ENCODE results near the gene PDLIM7.

The PDLIM7 gene

GRCh38 chr5:177523711-177524538 is 26.5 kb upstream of the PDLIM7 start:
- DNase-seq = no peak

DNA sequence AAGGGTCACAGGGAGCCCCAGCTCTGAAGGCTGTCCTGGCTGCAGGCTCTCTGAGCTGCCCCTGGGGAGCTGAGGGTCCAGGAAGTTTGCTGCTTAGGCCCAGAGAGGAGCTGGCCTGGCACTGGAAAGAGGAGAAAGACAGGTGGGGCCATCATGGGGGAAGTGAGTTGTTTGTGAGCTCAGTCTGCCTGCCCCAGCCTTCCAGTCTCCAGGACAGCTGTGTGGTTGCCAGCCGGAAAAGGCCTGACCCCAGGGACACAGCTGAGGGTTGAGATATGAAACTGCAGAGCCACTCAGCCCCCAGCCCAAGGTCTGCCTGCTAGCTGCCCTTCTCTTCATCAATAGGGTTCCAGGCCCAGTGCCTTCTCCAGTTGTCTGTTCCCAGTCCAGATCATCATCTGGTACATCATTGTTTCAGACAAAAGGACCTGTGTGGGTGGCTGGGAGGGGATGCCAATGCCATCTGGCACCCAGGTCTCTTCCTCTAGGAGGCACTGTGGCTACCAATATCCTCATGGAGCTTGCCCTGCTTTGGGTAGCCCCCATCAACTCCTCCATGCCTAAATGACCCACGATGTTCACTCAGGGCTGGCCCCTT is 23.6 kb upstream of the PDLIM7 start:
- DNase-seq = no peak

DNA sequence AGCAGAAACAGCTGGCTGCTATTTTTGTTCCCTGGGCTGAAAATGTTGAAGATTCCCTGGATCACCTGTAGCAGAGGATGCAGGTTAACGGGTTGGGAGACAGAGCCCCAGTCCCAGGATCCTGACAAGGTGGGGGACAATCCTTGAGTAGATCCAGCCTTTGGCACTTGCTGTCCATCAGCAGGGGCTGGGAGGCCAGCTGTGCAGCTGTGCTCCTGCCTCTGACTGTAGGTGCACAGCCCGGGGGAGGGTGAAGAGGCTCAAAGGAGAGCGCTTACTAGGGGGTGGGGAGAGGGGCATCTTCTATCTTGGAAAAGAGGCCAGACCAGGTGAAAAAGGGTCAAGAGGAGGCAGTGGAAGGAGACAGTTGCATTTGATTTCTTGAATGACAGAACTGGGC is 22.9 kb upstream of the PDLIM7 start:
- no peak for DNase-seq

DNA sequence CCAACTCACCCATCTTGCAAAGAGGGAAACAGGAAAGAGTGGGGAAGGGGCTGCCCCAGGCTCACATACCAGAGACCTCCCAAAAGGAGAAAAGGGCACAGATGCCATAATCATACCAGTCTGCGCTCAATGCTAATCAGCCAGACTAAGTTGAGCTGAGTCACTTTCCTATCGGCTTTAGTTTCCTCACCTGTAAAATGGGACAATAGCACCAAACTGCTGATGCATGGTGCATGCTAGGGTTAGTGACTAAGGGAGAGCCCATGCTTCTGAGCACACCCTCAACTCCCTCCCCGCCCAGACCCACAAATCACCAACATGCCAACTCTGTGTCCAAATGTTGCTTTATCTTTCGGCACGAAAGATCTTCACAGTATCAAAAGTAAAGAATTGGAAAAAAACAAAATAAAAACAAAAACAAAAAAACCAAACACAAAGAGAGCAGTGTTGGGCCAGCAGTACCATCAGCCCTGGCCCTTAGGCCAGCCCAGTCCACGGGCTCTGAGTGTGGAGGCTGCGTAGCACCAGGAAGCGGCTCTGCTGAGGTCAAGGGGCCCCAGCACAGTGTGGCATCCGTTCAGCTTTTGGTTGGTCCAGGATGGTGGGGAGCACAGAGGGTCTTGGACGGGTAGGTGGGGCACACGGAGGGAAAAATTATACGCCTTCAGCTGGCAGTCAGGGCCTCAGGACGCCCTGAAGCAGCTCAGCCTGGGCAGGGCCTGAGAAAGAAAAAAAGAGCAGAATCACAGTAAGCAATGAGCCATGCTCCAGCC is 22.2 kb upstream of the PDLIM7 start:
- DNase-seq = no peak

DNA sequence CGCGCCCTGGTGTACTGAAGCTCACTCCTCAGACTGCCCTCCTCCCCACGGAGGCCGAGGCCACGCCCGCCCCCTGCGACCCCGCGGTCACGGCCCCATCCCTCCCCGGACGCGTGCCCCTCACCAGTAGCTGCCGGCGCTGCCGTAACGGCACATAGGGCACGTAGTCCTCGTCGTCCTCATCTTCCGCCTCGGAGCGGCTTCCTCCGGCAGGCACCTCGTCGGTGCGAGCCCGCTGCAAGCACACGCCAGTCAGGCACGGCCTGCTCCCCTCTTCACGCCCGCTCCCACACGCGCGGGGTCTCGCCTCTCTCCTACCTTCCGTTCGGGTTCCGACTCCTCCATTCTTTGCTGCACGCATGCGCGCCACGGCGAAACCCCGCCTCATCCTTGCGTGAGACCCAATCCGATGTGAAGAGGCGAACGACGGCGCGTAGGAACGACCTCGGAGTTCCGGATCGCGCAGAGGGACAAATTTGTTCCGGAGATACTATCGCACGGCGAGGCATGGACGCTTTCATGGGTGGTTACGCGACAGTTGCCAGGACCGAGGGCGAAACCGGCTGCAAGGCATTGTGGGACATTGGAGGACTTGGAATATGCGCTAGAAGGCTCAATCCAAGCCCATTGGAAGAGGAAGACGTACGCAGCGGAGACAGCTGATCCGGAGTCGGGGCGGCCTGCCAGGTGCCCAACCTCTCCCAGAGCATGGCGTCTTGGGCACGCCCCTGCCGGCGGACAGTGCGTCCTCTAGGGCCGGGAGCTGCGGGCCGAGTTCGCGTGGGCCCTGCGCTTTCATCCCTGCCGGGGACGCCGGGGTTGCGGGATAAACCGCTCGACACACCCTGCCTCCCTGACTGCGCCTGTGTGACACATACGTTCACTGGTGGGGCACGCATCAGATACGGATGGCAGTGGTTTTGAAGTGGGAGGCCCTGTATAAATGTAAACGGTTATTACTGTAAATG is 19.5 kb upstream of the PDLIM7 start, which contains the start of gene DDX41:
Gene DDX41, minus strand, starts transcription at position 361 of the 968 bp plus-strand sequence. Its CDS starts 16 bp downstream, at position 345.
- peak; percentile 94 to 95 for DNase-seq

DNA sequence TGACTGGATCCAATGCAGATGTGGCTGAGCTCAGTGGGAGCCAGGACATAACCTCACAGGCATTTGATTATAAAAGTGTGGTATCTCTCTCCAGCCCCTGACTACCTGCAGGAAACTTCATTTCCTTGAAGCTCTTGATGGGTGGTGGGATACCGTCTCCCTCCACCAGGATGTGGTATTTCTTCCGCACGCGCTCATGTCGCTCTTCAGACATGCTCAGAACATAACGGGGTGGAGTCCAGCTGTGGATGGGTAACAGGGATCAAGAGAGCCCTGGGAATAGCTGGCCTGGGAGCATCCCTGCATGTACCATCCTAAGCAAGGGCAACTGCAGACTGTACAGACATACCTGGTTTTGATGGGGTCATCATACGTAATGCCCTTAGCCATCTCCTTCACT is 18.2 kb upstream of the PDLIM7 start:
- no peak for DNase-seq

DNA sequence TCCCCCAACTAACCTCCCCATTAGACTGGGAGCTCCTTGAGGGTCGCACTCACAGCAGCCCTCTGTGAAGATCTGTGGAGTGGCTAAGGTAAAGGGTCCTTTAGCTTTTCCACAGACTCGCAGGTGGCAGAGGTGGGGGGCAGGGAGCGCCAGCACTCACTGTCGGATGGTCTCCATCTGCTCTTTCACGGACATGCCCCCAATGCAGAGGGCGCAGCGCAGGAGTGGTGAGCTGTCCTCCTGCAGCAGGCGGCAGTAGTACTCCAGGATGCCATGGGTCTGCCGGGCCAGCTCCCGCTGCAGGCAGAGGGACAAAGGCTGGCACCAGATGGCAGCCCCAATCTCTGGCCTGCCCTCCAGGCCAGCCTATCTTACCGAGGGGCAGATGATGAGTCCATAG is 17.1 kb upstream of the PDLIM7 start:
- DNase-seq = no peak

GRCh38 chr5:177513500-177513899 is 16.1 kb upstream of the PDLIM7 start:
- DNase-seq = no peak

DNA sequence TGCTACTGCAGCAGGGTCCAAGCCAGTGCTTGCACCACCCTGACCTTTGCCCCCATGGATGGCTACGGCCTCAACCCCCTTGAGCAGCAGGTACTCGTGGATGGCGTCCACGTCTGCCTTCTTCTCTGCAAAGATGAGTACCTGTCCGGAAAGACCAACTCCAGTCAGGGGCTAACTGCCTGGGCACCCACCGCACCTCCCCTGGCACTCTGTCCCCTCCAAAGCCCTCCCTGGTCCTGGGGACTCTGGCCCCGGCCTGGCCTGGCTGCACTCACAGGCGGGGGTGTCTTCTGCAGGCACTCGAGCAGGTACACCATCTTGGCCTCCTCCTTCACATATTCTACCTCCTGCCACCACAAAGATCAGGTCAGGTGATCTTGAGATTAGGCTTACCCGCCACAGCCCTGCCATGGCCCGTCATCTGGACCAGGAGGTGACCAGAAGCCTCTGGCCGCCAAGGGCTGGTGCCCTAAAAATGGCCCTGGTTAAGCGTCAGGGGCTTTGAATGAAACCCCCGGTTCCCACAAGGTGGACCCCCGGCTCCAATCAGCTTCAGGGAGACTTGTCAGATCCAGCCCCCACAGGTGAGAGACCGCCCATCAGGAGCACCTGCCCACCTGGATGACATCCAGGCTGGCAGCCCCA is 15.5 kb upstream of the PDLIM7 start:
- no peak for DNase-seq

DNA sequence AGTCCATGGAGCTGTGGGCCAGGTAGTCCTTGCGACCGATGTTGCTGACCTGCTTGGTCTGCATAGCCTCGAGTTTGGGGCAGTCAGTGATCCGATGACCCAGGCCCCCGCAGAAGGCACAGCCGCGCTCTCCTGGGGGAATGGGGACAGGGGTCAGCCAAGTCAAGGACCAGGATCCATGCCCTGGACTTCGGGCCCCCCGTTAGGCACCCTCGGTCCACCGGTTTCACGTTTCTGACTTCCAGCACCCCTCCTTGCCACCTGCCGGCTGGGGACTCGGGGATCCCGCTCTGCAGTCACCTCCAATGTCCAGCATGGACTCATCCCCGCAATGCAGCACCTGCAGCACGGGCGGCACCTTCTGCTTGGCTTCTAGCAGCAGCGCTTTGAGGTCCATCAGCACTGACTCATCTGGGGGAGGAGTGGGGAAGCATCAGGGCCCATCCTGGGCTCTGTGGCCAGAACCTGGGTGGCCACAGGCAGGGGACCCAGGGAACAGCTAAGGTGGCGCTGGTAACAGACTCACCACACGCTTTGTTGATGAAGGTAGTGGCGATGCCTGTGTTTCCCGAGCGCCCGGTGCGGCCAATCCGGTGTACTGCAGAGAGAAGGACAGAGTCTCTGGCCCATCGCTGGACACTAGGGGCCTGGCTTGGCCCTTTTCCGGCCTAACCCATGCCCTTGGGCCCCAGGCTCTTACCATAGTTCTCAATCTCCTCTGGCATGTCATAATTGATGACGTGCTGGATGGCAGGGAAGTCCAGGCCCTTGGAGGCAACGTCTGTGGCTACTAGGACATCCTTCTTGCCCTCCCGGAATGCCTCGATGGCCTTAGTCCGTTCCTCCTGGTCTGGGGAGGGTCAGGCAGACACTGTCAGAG is 14.6 kb upstream of the PDLIM7 start:
- DNase-seq = no peak

- DNase-seq = no peak
Measured at GRCh38 chr5:177511181-177511580, 13.8 kb upstream of the PDLIM7 start.

DNA sequence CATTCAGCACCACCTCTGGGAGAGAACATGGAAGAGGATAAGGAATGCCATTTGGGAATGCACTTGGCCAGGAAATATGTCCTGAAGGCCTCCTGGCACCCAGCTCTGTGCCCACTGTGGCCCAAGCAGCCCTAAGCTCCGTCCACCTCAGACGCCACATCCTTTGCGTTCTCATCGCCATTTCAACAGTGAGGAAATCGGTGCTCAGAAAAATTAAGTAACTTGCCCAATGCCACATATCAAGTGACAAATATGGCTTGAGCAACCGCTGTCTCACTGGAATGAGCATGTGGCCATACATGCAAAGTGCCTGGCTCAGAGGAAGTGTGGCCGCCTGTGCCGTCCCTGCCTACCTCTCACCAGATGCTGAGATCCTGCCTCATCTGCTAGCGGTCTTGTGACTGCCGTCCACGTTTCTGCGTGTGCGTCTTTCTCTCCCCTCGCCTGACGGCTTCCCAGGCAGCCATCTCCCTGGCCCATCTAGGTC is 13.2 kb upstream of the PDLIM7 start:
- no peak for DNase-seq

GRCh38 chr5:177509991-177510566 is 12.7 kb upstream of the PDLIM7 start:
- DNase-seq = no peak

DNA sequence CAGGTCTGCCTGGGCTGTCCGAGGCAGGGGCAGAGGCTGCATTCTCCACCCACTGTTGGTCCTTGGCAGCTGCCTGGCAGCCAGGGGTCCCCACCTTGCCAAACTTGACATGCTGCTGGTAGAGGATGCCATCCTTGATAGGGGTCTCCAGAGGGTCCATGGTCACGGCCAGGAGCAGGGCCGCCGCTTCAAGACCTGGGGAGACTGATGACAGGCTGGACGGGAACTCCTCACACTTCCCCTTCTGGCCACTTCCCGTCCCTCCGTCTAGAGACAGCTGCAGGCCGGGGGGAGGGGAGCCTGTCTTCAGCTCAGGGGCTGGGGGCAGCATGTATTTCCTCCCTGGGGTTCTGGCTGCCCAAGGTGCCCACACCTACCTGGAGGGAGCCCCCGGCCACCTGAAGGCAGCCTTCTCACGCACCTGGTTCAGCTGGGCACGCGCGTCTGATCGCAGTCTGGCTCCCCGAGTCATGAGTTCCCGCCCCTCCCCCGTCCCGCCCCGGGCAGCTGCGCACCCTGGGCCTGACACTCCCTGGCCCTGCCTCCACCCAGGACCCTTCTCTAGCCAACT is 12.1 kb upstream of the PDLIM7 start, which contains the start of gene DOK3:
Gene DOK3, minus strand, starts transcription at position 446 of the 571 bp plus-strand sequence. Its CDS starts 286 bp downstream, at position 160.
- DNase-seq = no peak

DNA sequence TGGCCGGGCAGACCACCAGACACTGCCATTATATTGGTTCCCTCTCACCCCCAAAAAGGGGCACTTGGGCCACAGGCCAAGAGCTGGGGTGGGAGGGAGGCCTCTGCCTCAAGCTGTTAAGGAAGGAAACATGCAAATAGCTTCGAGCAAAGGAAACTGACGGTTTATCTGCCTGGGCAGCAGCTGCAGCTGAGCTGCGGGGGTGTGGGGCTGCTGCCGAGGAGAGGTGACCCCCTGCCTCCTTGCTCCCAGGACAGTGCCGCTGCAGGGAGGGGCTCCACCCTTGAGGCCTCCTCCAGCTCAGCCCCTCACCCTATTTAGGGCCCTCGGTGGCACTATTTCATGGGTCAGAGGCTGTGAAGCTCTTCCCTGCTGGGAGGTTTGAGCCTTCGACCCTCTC is 11.4 kb upstream of the PDLIM7 start:
- DNase-seq = no peak

DNA sequence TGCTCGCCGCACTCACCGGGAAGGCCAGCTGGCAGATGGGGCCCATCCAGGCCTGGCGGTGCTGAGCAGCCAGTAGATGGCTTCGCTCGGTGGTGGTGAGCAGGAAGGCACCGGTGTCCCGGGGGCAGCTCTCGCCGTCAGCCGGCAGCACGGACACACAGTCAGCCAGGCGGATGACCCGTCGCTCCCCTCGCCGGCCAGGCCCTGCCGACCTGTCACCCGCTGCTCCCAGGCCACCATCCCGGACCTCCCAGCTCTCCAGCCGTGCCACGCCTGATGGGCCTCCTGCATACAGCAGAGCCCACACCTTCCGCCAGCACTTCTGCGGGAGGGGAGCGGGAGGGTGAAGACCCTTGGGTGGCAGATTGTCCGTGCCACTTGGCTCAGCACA is 10.8 kb upstream of the PDLIM7 start:
- DNase-seq = no peak

DNA sequence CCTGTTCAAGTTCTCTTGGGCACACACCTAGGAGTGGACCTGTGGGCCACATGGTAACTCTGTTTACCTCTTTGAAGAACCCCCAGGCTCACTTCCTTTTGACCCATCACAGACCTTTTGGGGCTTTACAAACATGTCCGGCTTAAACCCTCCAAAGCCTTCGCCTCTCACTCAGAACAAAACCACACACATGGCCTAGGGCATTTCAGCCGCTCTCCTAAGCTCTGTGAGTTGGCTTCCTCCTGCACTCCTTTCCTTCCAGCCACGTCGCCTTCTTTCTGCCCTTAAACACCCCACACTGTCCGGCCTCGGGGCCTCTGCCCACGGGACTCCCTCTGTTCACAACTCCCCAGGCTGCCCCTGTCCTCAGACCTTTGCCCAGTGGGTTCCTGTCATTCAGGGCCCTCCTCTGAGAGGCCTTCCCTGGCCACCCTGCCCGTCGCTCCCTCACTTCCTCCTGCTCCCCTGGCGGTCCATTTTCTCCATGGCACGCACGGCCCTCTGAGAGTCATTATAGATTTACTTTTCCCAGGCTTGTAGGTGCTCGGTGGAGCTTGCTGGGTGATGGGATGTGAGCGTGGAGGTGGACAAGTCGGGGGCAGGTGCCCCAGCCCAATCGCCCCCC is 10.3 kb upstream of the PDLIM7 start:
- DNase-seq = no peak

GRCh38 chr5:177507165-177507564 is 9.8 kb upstream of the PDLIM7 start:
- no peak for DNase-seq

GRCh38 chr5:177505075-177505474 is 7.7 kb upstream of the PDLIM7 start:
- DNase-seq = no peak

All from stimulated activated CD4-positive, alpha-beta T cell treated with anti-CD3 and anti-CD28 coated beads, Interleukin-2, amount 100 ng/mL, for 48 hours (primary cell).